Left ventricle myocardium inferior (tissue), 1 donor: ENCODE data around the gene SMARCA1. TPM values are rescaled to one million over a fixed set of nuclear protein-coding genes. Genes with fewer than 3 reads are reported as not detected.
"Not testable (repeated sequence)": the region's sequence is repeated elsewhere in the genome, so short reads cannot be mapped to it uniquely, and the experiment has no call there.

Source experiments
- DNase-seq: peaks from one replicate; pipeline ENCODE4 v3.0.0-alpha.2; 2020
- H3K27ac ChIP-seq: fragments of 200-600 bp; replicated peaks from 2 replicates; pipeline ENCODE4 v1.8.0; 2021
- H3K27me3 ChIP-seq: fragments of 200-600 bp; 2 replicates; pipeline ENCODE4 v1.8.0; 2021; ENCODE audit warnings: low read depth
- H3K36me3 ChIP-seq: fragments of 200-600 bp; 2 replicates; pipeline ENCODE4 v1.8.0; 2021
- H3K4me1 ChIP-seq: fragments of 200-600 bp; 2 replicates; pipeline ENCODE4 v1.8.0; 2021
- H3K4me3 ChIP-seq: fragments of 200-600 bp; 2 replicates; pipeline ENCODE4 v1.8.0; 2021; ENCODE audit warnings: mild to moderate bottlenecking, moderate library complexity
- H3K9me3 ChIP-seq: fragments of 200-600 bp; replicated peaks from 2 replicates; pipeline ENCODE4 v1.8.0; 2021
- CTCF ChIP-seq: fragments of 200-600 bp; IDR thresholded peaks from 2 replicates; pipeline ENCODE4 v1.8.0; 2021; ENCODE audit warnings: antibody characterized with exemption, mild to moderate bottlenecking, borderline replicate concordance
- intact Hi-C: fragments of 100-400 bp; cut with micrococcal nuclease; formaldehyde crosslinking; loops from one replicate; pipeline ENCODE4 v1.11.0; 2022
- total RNA-seq: library from RNA; stranded (reverse); fragmentation: NEBNext Ultra II Directional; extraction: Animal tissue kit (Norgen Biotek cat#: 25700); gene quantifications from one replicate; pipeline ENCODE4 v1.2.1, GENCODE V29; 2021
- donor health status: DM: no; HTN: yes; CAD: no; lungs with severe emphysema.

SMARCA1 gene
- total RNA-seq, 1 donor from 2014 or later: 31.3 TPM

DNA sequence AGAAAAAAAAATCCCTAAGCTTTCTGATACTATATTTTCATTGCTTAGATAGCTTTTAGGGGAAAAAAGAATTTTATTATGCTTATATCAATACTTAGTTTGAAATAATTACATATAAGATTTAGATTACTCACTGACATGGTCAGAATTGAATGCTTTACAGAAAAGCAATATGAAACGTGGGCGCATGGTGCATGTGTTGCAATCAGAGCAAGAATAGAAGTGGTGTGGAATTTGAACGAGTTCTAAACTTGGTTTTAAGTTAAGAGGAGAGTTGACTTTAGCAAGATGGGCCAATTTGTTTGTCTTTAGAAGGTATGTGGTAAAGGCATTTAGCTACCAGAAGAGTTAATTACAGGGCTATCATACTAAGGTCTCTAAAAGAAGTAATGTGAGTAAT is 38.2 kb upstream of the SMARCA1 start:
- H3K27ac ChIP-seq: no peak overlapping the region
- no peaks in the 10 kb centered on the region for H3K27me3 ChIP-seq
- no peak for DNase-seq
- intact Hi-C loops: no loop called here
- H3K9me3 ChIP-seq: no peaks in the 10 kb centered on the region
- H3K36me3 ChIP-seq: peaks cover 51% of the 10 kb centered on the region
- no peak overlapping the region for H3K4me3 ChIP-seq
- peaks cover 21% of the 10 kb centered on the region for H3K4me1 ChIP-seq
- no peak for TF ChIP-seq CTCF

- peaks cover 51% of the 10 kb centered on the region for H3K36me3 ChIP-seq
These were observed 36.5 kb upstream of the SMARCA1 start for GRCh38 chrX:129559783-129560182.

GRCh38 chrX:129557844-129558480 is 34.7 kb upstream of the SMARCA1 start:
- H3K36me3 ChIP-seq: peaks cover 44% of the 10 kb centered on the region
- DNase-seq: no peak
- TF ChIP-seq CTCF: no peak

More at GRCh38 chrX:129559783-129560182, 36.5 kb upstream of the SMARCA1 start:
- no peak for DNase-seq
- no peak overlapping the region for H3K4me3 ChIP-seq
- no peak overlapping the region for H3K27ac ChIP-seq
- intact Hi-C loops: no loop called here
- H3K27me3 ChIP-seq: no peaks in the 10 kb centered on the region
- no peak for TF ChIP-seq CTCF
- peaks cover 5% of the 10 kb centered on the region for H3K4me1 ChIP-seq
- H3K9me3 ChIP-seq: no peaks in the 10 kb centered on the region

DNA sequence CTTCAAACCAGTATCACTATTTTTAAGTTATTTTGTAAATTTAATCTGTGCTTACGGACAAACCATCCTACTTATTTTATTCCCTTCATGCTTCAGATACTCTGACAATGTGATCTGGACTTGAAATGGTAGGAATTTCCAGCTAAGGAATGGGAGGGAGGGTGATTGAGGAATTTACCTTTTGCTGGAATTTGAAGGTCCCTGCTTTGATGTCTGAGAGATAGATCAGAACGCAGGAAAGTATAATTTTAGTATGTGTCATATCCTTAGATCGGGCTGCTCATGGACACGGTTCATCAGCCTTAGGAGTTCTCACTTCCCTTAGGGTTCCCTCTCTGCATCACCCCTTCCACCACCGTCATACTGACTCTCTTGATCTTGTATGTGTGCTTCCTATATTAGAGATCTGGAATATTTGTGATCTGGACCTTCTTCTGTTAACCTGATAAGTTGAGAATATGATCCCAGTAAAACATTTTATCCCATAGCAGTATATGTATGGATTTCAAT is 33.6 kb upstream of the SMARCA1 start:
- intact Hi-C loops: no loop called here
- H3K27me3 ChIP-seq: no peaks in the 10 kb centered on the region
- no peak overlapping the region for H3K27ac ChIP-seq
- DNase-seq: no peak
- no peaks in the 10 kb centered on the region for H3K9me3 ChIP-seq
- H3K36me3 ChIP-seq: peaks cover 33% of the 10 kb centered on the region
- H3K4me1 ChIP-seq: peaks cover 5% of the 10 kb centered on the region
- H3K4me3 ChIP-seq: no peak overlapping the region
- TF ChIP-seq CTCF: no peak

More at GRCh38 chrX:129557844-129558480, 34.7 kb upstream of the SMARCA1 start:
- H3K27ac ChIP-seq: no peak overlapping the region
- H3K4me1 ChIP-seq: peaks cover 5% of the 10 kb centered on the region
- no peaks in the 10 kb centered on the region for H3K27me3 ChIP-seq
- intact Hi-C loops: no loop called here
- H3K9me3 ChIP-seq: no peaks in the 10 kb centered on the region
- H3K4me3 ChIP-seq: no peak overlapping the region

DNA sequence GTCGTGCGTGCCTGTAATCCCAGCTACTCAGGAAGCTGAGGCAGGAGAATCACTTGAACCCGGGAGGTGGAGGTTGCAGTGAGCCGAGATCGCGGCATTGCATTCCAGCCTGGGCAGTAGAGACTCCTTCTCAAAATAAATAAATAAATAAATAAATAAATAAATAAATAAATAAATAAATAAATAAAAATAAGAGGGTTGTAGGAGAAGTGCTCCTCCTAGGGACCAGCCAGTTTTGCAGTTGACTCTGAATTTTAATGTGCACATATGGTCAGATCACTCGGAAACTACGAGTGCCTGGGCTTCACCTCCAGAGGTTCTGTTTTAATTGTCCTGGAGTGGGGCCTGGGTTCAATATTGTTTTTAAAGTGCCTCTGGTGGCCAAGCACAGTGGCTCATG is 31.5 kb upstream of the SMARCA1 start:
- DNase-seq, H3K4me3 ChIP-seq, H3K4me1 ChIP-seq, H3K9me3 ChIP-seq, H3K27me3 ChIP-seq, H3K27ac ChIP-seq, intact Hi-C loops: not testable (repeated sequence)
- H3K36me3 ChIP-seq: peaks cover 15% of the 10 kb centered on the region

DNA sequence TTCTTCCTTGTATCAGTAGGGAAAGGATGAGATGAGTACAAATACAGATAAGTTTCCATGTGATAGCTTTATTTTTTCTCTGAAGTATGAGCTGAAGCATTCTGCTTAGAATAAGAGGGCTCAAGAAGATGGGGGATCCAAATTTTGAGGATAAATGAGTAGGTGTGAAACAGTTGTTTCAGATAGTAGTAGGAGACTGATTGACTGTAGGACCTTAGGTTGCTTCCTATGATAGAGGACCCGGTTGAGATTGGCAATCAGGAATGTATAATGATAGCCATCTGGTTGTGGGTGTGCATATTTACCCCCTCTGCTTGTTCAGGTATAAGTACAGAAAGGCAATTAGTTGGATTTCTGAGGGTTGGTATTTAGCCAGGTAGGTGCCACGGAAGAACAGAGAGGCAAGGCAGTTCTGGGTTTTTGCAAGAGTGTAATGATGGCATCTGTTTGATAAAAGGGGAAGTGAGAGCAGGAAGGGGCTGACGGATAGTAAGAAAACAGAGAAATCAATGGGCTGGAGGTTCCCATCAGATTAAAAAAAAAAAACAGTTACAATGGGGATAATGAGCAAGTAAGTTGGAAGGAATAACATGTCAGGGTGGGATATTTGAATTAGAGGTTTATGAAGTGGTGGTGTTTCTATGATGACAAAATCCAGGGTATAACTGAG is 30.5 kb upstream of the SMARCA1 start:
- intact Hi-C loops: no loop called here
- Histone ChIP-seq H3K4me3 (no peak overlapping the region), H3K36me3 (peaks cover 8% of the 10 kb centered on the region), H3K4me1 (peaks cover 5% of the 10 kb centered on the region), H3K9me3 (no peaks in the 10 kb centered on the region), H3K27me3 (no peaks in the 10 kb centered on the region), H3K27ac (no peak overlapping the region)
- no peak for TF ChIP-seq CTCF
- no peak for DNase-seq
